ENCODE measurements around the gene METTL27. TPM values are rescaled to one million over a fixed set of nuclear protein-coding genes. Genes with fewer than 3 reads are reported as not detected.

METTL27 gene
- total and polyA plus RNA-seq, 9 of the 15 experiments (the other 6 are each of a cell fraction or from before 2014, with no cell fraction given): 0.08 to 0.82 (median 0.33) TPM; not detected in 4

- Histone ChIP-seq H3K4me3 (no peak overlapping the region), H3K4me2 (ENCODE audit: insufficient read depth, low read length) (no peak overlapping the region), H4K20me1 (replicated peaks; ENCODE audit: control insufficient read depth, insufficient read depth, low read length) (no peaks in the 10 kb centered on the region), H3K27me3 (ENCODE audit: control insufficient read depth in 2 of 2, insufficient read depth in 2 of 2, low read length in 2 of 2) (no peaks in the 10 kb centered on the region), H2AFZ (ENCODE audit: low read depth, low read length) (no peak overlapping the region), H3K36me3 (ENCODE audit: control insufficient read depth, insufficient read depth, low read length) (no peaks in the 10 kb centered on the region), H3K79me2 (ENCODE audit: control insufficient read depth, insufficient read depth, low read length) (no peaks in the 10 kb centered on the region), H3K9me1 (ENCODE audit: control insufficient read depth, insufficient read depth, low read length) (no peaks in the 10 kb centered on the region), H3K9me3 (replicated peaks; ENCODE audit: control insufficient read depth, insufficient read depth, low read depth, low read length) (no peaks in the 10 kb centered on the region), H3K9ac (ENCODE audit: insufficient read depth in 1 of 2, low read depth in 2 of 2, low read length in 2 of 2) (no peak overlapping the region), H3K4me1 (replicated peaks in 1 of 2; ENCODE audit: control insufficient read depth in 2 of 2, insufficient read depth in 2 of 2, low read length in 2 of 2) (peaks cover 0 to 32% of the 10 kb centered on the region in 2 experiments; a peak in 4 of 5 replicates), H3K27ac (ENCODE audit: extremely low read depth, low read depth, low read length) (no peak overlapping the region)
- no TSS peak for BruUV-seq (replicated peaks)
- POLR2A ChIA-PET: interaction anchor here (0.6 to 1.0 kb wide), 3 partner anchors 11 to 102 kb away, joined by 3 to 4 read pairs (median 4); partner anchors contain the start of gene ABHD11
- intact Hi-C loops (cut with micrococcal nuclease) (no loop called here), in situ Hi-C loops (cut with MboI) (no loop called here)
- peak; percentile 34; the same call in 1 of the 2 replicates for TF ChIP-seq ADNP (tag; IDR thresholded peaks at IDR 0.05)
- TF ChIP-seq, protein P1, sequence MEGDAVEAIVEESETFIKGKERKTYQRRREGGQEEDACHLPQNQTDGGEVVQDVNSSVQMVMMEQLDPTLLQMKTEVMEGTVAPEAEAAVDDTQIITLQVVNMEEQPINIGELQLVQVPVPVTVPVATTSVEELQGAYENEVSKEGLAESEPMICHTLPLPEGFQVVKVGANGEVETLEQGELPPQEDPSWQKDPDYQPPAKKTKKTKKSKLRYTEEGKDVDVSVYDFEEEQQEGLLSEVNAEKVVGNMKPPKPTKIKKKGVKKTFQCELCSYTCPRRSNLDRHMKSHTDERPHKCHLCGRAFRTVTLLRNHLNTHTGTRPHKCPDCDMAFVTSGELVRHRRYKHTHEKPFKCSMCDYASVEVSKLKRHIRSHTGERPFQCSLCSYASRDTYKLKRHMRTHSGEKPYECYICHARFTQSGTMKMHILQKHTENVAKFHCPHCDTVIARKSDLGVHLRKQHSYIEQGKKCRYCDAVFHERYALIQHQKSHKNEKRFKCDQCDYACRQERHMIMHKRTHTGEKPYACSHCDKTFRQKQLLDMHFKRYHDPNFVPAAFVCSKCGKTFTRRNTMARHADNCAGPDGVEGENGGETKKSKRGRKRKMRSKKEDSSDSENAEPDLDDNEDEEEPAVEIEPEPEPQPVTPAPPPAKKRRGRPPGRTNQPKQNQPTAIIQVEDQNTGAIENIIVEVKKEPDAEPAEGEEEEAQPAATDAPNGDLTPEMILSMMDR (IDR thresholded peaks at IDR 0.05 in 2 of 3, conservative IDR thresholded peaks at IDR 0.05 in 1 of 3; ENCODE audit: insufficient read depth in 2 of 3, low read depth in 1 of 3, low read length in 3 of 3): peak; percentile 44 to 92 (median 47); a peak in 5 of 6 replicates
- TF ChIP-seq HNRNPH1 (optimal IDR thresholded peaks at IDR 0.05; ENCODE audit: low read depth, low read length): no peak
- TF ChIP-seq KLF10 (CRISPR knock-in tag; IDR thresholded peaks at IDR 0.05): no peak
- 69% methylated on average over 20 of the region's 22 CpGs for WGBS (ENCODE audit: insufficient coverage, low coverage, missing lambda C conversion rate)
- ATAC-seq: peak; percentile 36; the same call in 2 of the 3 replicates
- CTCF ChIA-PET (ENCODE audit: low intra/inter-chr PET ratio): no interaction called here
- FAIRE-seq: no peak
- DNase-seq (ENCODE audit: extremely low read depth in 1 of 4, low spot score in 3 of 4): peak in 1 of 4 experiments; percentile 50
Measured at GRCh38 chr7:73839743-73840714, 2.3 kb downstream of the METTL27 start.
